Measurements from ENCODE around the gene FAF2. TPM values are rescaled to one million over a fixed set of nuclear protein-coding genes. Genes with fewer than 3 reads are reported as not detected.
A peak's percentile ranks its signal among the peaks of the same experiment; 100 is the strongest.

Gene FAF2
- total and polyA plus RNA-seq, 8 donors = 33.9 to 54.4 (median 50.8) TPM

DNA sequence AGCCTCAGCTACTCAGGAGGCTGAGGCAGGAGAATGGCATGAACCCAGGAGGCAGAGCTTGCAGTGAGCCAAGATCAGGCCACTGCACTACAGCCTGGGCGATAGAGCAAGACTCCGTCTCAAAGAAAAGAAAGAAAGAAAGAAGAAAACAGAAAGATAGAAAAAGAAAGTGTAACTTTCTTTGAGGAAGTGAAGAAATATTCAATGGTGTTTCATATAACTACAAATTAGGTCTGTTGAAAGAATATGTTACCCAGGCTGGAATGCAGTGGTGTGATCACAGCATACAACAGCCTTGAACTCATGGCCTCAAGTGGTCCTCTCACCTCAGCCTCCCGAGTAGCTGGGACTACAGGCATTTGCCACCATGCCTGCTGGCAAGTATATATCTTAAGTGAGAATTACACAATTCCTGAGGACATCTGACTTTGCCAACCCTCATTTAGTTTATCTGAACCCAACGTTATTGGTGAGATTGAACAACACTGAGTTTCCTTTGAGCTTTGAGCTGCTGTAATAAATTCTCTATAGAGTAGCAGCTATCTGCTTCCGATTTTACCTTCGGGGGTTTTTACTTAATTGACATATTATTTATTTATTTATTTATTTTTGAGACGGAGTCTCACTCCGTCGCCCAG is 2.0 kb upstream of the FAF2 start:
- no peak for ATAC-seq
- H3K36me3 ChIP-seq = no peaks in the 10 kb centered on the region
- TF ChIP-seq, protein P1, sequence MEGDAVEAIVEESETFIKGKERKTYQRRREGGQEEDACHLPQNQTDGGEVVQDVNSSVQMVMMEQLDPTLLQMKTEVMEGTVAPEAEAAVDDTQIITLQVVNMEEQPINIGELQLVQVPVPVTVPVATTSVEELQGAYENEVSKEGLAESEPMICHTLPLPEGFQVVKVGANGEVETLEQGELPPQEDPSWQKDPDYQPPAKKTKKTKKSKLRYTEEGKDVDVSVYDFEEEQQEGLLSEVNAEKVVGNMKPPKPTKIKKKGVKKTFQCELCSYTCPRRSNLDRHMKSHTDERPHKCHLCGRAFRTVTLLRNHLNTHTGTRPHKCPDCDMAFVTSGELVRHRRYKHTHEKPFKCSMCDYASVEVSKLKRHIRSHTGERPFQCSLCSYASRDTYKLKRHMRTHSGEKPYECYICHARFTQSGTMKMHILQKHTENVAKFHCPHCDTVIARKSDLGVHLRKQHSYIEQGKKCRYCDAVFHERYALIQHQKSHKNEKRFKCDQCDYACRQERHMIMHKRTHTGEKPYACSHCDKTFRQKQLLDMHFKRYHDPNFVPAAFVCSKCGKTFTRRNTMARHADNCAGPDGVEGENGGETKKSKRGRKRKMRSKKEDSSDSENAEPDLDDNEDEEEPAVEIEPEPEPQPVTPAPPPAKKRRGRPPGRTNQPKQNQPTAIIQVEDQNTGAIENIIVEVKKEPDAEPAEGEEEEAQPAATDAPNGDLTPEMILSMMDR (IDR thresholded peaks at IDR 0.05) = no peak
- H3K4me1 ChIP-seq = peaks cover 15 to 38% of the 10 kb centered on the region in 2 donors
- peaks cover 0 to 6% of the 10 kb centered on the region in 2 donors for H3K27me3 ChIP-seq
- no peak overlapping the region for H3K4me3 ChIP-seq
- no peak overlapping the region for H3K27ac ChIP-seq
- no peak for DNase-seq
- H3K9me3 ChIP-seq = no peaks in the 10 kb centered on the region
- intact Hi-C loops (cut with DNase I) = no loop called here

DNA sequence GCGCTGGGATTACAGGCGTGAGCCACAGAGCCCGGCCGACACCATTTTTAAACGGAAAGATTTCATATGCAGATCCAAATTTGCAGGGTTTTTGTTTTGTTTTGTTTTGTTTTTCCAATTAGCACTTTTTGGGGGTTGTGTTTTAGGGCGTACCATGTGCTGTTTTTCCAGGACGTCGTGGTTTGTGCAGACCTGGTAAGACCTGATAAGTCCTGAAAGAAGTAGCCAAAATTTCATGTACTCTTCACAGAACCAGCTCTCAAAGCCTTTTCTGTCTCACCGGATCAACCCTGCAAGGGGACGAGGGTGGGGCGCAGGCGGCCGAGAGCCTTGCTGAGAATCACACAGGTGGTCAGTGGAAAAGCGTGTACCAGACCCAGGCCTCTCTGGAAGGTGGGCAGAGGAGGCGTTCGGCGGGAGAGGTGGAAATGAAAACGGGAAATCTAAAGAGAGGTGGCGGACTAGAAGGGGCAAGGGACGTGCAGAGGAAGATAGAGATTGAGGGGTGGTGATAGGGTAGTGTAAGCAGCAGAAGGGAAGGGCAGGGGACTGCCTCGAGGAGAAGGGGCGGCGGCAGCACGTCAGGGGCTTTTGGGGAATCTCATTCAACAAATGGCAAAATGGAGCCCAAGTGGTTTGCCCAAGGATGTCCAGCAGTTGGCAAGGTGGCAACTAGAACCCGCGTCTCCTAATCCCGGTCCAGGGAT is 1.1 kb upstream of the FAF2 start:
- ATAC-seq = peak; percentile 5
- intact Hi-C loops (cut with DNase I) = no loop called here
- DNase-seq = peak in 2 of 4 donors; percentile 11 to 20

DNA sequence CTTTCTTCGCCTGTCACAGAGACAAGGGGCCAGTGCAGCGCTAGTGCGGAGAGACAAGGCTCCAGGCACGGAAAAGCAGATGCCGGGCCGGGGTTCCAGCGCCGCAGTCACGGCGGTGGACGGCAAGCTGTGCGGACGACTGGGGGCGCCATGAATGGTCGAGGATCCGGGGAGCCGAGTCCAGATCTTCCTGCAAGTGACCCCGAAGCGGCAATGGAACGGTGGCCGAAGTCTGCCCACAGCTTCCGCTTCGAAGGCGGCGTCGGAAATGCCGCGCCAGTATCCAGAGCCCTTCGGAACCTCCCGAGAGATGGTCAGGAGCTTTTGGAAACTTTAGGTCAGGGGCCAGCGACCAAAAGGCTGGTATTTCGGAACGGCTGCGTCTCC is 601 bp upstream of the FAF2 start:
- Histone ChIP-seq H3K27me3 (no peaks in the 10 kb centered on the region), H3K4me3 (peak overlapping the region; percentile 83 to 87), H3K27ac (peak overlapping the region; percentile 95 to 99), H3K4me1 (peaks cover 15 to 48% of the 10 kb centered on the region in 2 donors), H3K36me3 (no peaks in the 10 kb centered on the region), H3K9me3 (no peaks in the 10 kb centered on the region)
- intact Hi-C loops (cut with DNase I) = no loop called here
- TF ChIP-seq, protein P1 (IDR thresholded peaks at IDR 0.05) = no peak
- DNase-seq (peak in 1 of 4 donors; percentile 91), ATAC-seq (peak; percentile 36)

More for the DNA sequence above, 1.1 kb upstream of the FAF2 start:
- TF ChIP-seq, protein P1 (IDR thresholded peaks at IDR 0.05) = no peak
- Histone ChIP-seq H3K27ac (peak overlapping the region; percentile 95 to 99), H3K4me1 (peaks cover 15 to 43% of the 10 kb centered on the region in 2 donors), H3K9me3 (no peaks in the 10 kb centered on the region), H3K36me3 (no peaks in the 10 kb centered on the region), H3K27me3 (no peaks in the 10 kb centered on the region), H3K4me3 (peak overlapping the region; percentile 83 to 87)

- peak overlapping the region in 1 of 2 donors; percentile 83 for H3K4me3 ChIP-seq
- no peaks in the 10 kb centered on the region for H3K9me3 ChIP-seq
- H3K4me1 ChIP-seq = peaks cover 16 to 58% of the 10 kb centered on the region in 2 donors
- DNase-seq = no peak
- TF ChIP-seq, protein P1 (IDR thresholded peaks at IDR 0.05) = no peak
- no peaks in the 10 kb centered on the region for H3K27me3 ChIP-seq
- H3K27ac ChIP-seq = no peak overlapping the region
- intact Hi-C loops (cut with DNase I) = no loop called here
- H3K36me3 ChIP-seq = peaks cover 0 to 12% of the 10 kb centered on the region in 2 donors
- no peak for ATAC-seq
Measured at GRCh38 chr5:176450077-176450476, 1.9 kb downstream of the FAF2 start.

GRCh38 chr5:176454724-176455394 is 6.7 kb downstream of the FAF2 start:
- peaks cover 6 to 36% of the 10 kb centered on the region in 2 donors for H3K4me1 ChIP-seq
- peak in 2 of 4 donors; percentile 17 to 50 for DNase-seq
- ATAC-seq = peak; percentile 87
- intact Hi-C loops (cut with DNase I) = no loop called here
- H3K4me3 ChIP-seq = no peak overlapping the region
- no peaks in the 10 kb centered on the region for H3K27me3 ChIP-seq
- peaks cover 0 to 12% of the 10 kb centered on the region in 2 donors for H3K36me3 ChIP-seq
- no peaks in the 10 kb centered on the region for H3K9me3 ChIP-seq
- peak overlapping the region; percentile 46 to 62 for H3K27ac ChIP-seq
- TF ChIP-seq, protein P1 (IDR thresholded peaks at IDR 0.05) = no peak

Data from left lung (tissue), 10 donors.